NCI-H1105 treated with DMSO at 0.1 percent for 48 hours (cell line): ENCODE data around the gene KRTAP20-3.

Experiments
- DNase-seq: peaks from one replicate; lab custom pipeline; 2025; lab: John Stamatoyannopoulos, UW

KRTAP20-3 gene

GRCh38 chr21:30642564-30642963 lies at the start of gene KRTAP20-3:
TSS of gene KRTAP20-3 (plus strand) at chr21:30642864.
- no peak for DNase-seq

GRCh38 chr21:30598802-30599201 lies 43.9 kb upstream of the KRTAP20-3 start, which contains the start of gene KRTAP6-2:
TSS of gene KRTAP6-2 (minus strand) at chr21:30598902. CDS start at chr21:30598874, 28 bp downstream.
- no peak for DNase-seq

GRCh38 chr21:30600787-30601186 lies 41.9 kb upstream of the KRTAP20-3 start, which contains the start of gene KRTAP22-1:
TSS of gene KRTAP22-1 (plus strand) at chr21:30601087.
- DNase-seq: no peak

- no peak for DNase-seq
Observed at GRCh38 chr21:30605968-30606367, 36.7 kb upstream of the KRTAP20-3 start.

GRCh38 chr21:30612132-30612531 lies 30.5 kb upstream of the KRTAP20-3 start:
- no peak for DNase-seq

GRCh38 chr21:30613836-30614235 lies 28.8 kb upstream of the KRTAP20-3 start, which contains the start of gene KRTAP6-1:
TSS of gene KRTAP6-1 (minus strand) at chr21:30613930. CDS start at chr21:30613904, 26 bp downstream.
- DNase-seq: no peak

- DNase-seq: no peak
Observed at GRCh38 chr21:30615199-30615598, 27.5 kb upstream of the KRTAP20-3 start.

GRCh38 chr21:30616125-30616524 lies 26.5 kb upstream of the KRTAP20-3 start, which contains the start of gene KRTAP20-1:
TSS of gene KRTAP20-1 (plus strand) at chr21:30616425. CDS start at chr21:30616455, 30 bp downstream.
- no peak for DNase-seq

GRCh38 chr21:30620080-30620479 lies 22.6 kb upstream of the KRTAP20-3 start:
- DNase-seq: no peak

GRCh38 chr21:30620522-30620921 lies 22.1 kb upstream of the KRTAP20-3 start, which contains the start of gene KRTAP20-4:
TSS of gene KRTAP20-4 (plus strand) at chr21:30620627.
- no peak for DNase-seq

- no peak for DNase-seq
Observed at GRCh38 chr21:30623362-30623761, 19.3 kb upstream of the KRTAP20-3 start.

GRCh38 chr21:30625449-30626165 lies 17.1 kb upstream of the KRTAP20-3 start:
- DNase-seq: no peak

- DNase-seq: no peak
Observed at GRCh38 chr21:30628109-30628508, 14.6 kb upstream of the KRTAP20-3 start.

GRCh38 chr21:30629200-30629599 lies 13.5 kb upstream of the KRTAP20-3 start:
- DNase-seq: no peak

- DNase-seq: no peak
Observed at GRCh38 chr21:30634906-30635305, 7.8 kb upstream of the KRTAP20-3 start, which contains the start of gene KRTAP20-2. TSS of gene KRTAP20-2 (plus strand) at chr21:30635206. CDS start at chr21:30635264, 58 bp downstream.

- no peak for DNase-seq
Observed at GRCh38 chr21:30638686-30639085, 4.0 kb upstream of the KRTAP20-3 start.

- no peak for DNase-seq
Observed at GRCh38 chr21:30646904-30647414, 4.3 kb downstream of the KRTAP20-3 start.

- no peak for DNase-seq
Observed at GRCh38 chr21:30652891-30653290, 10.2 kb downstream of the KRTAP20-3 start.

GRCh38 chr21:30668776-30669175 lies 26.1 kb downstream of the KRTAP20-3 start:
- no peak for DNase-seq

GRCh38 chr21:30672985-30673650 lies 30.5 kb downstream of the KRTAP20-3 start:
- DNase-seq: no peak

- no peak for DNase-seq
Observed at GRCh38 chr21:30674312-30674711, 31.6 kb downstream of the KRTAP20-3 start.

- no peak for DNase-seq
Observed at GRCh38 chr21:30676737-30677136, 34.1 kb downstream of the KRTAP20-3 start.

- no peak for DNase-seq
Observed at GRCh38 chr21:30680586-30680985, 37.9 kb downstream of the KRTAP20-3 start.
